Epithelial cell of esophagus (primary cell): ENCODE data around the gene SLC44A1.

Experiments
- DNase-seq: peaks from one replicate; pipeline ENCODE4 v3.0.0; 2010; ENCODE audit warnings: low read depth
- H3K4me3 ChIP-seq: 2 replicates; pipeline ENCODE4 v1.5.1; 2011; ENCODE audit warnings: mild to moderate bottlenecking, low read length, control low read depth
- TF ChIP-seq, protein P1 (sequence below): IDR thresholded peaks from 2 replicates; pipeline ENCODE4 v1.5.1; 2011; ENCODE audit warnings: low read depth, mild to moderate bottlenecking, low read length, control low read depth, inconsistent platforms; ENCODE audit not compliant: insufficient read depth; ENCODE audit errors: missing control alignments

Gene SLC44A1

DNA sequence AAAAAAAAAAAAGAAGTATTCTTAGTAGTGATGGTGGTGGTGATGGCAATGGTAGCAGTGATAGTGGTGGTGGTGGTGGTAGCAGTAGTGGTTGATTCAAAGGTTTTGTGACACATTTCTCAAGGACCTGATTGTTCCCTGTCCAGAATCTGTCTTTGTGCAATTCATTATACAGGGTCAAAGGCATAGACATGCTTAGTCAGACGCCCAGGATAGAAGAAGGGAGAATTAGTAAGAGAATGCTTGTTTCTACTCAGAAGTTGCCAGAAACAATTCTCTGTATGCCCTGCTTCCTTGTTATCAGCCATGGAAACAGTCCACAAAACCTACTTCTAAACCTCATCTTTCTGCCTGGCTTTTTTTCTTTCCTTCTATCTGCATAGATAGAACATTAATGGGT lies 89.4 kb downstream of the SLC44A1 start:
- TF ChIP-seq, protein P1, sequence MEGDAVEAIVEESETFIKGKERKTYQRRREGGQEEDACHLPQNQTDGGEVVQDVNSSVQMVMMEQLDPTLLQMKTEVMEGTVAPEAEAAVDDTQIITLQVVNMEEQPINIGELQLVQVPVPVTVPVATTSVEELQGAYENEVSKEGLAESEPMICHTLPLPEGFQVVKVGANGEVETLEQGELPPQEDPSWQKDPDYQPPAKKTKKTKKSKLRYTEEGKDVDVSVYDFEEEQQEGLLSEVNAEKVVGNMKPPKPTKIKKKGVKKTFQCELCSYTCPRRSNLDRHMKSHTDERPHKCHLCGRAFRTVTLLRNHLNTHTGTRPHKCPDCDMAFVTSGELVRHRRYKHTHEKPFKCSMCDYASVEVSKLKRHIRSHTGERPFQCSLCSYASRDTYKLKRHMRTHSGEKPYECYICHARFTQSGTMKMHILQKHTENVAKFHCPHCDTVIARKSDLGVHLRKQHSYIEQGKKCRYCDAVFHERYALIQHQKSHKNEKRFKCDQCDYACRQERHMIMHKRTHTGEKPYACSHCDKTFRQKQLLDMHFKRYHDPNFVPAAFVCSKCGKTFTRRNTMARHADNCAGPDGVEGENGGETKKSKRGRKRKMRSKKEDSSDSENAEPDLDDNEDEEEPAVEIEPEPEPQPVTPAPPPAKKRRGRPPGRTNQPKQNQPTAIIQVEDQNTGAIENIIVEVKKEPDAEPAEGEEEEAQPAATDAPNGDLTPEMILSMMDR, result no peak
- no peak for DNase-seq

DNA sequence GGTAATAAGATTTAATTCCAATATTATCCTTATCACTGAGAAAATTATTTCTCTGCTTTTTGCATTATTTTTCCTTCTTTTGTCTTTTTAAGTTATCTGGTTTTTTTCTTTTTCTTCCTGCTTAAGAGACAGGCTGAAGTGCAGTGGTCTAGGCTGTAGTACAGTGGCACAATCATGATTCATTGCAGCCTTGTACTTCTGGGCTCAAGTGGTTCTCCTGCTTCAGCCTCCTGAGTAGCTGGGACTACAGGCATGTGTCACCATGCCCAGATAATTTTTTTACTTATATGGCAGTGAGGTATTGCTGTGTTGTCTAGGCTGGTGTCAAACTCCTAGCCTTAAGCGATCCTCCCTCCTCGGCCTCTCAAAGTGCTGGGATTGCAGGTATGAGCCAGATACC lies 93.9 kb downstream of the SLC44A1 start:
- peak; percentile 18 for DNase-seq
- TF ChIP-seq, protein P1, result no peak
- H3K4me3 ChIP-seq, result no peak overlapping the region

More for the DNA sequence above, 89.4 kb downstream of the SLC44A1 start:
- no peak overlapping the region for H3K4me3 ChIP-seq

GRCh38 chr9:105339849-105340248 lies 95.4 kb downstream of the SLC44A1 start:
- TF ChIP-seq, protein P1, result no peak
- H3K4me3 ChIP-seq, result no peak overlapping the region
- no peak for DNase-seq

- TF ChIP-seq, protein P1, result no peak
- no peak overlapping the region for H3K4me3 ChIP-seq
- no peak for DNase-seq
Observed at GRCh38 chr9:105341434-105342146, 97.1 kb downstream of the SLC44A1 start.

GRCh38 chr9:105342147-105342505 lies 97.7 kb downstream of the SLC44A1 start:
- no peak for DNase-seq
- no peak overlapping the region for H3K4me3 ChIP-seq
- TF ChIP-seq, protein P1, result no peak

DNA sequence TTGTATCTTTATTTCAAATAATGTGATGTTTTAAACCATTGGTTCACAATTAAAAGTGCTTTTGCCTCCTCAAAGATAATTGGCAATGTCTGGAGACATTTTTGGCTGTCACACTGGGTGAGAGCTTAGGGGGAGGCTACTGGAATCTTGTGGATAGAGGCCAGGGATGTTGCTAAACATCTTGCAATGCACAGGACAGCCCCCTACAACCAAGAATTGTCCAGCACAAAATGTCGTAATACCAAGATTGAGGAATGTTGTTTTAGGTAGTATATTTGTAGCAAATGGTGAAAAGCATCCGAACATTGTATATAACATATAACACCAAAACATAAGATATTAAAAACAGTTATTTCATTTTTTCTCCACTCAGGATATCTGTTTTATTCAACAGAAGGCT lies 99.8 kb downstream of the SLC44A1 start:
- no peak overlapping the region for H3K4me3 ChIP-seq
- no peak for DNase-seq
- TF ChIP-seq, protein P1, result no peak

DNA sequence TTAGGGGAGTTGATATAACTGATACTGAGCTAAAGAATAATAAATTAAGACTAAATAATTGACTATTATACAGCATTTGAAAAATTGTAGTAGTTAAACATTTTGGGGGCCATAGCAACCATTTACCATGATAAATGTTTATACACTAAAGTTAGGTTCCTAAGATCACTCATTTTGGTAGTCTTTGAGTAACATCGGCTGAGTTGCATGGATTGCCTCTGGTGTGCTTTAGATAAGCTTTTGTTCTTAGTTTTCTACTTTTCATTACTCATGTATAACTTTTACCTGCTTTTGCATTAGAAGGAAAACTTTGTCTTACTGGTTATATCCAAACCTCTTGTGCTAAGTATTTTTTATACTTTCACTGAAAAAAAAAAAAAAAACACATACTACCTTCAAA lies 101.2 kb downstream of the SLC44A1 start:
- TF ChIP-seq, protein P1, result no peak
- no peak for DNase-seq
- H3K4me3 ChIP-seq, result no peak overlapping the region
